ENCODE measurements around the gene APOBEC2.
A peak's percentile ranks its signal among the peaks of the same experiment; 100 is the strongest.

Gene APOBEC2

GRCh38 chr6:41027241-41027640, 25.8 kb upstream of the APOBEC2 start:
- TF ChIP-seq CTCF (IDR thresholded peaks at IDR 0.05; ENCODE audit: control extremely low read depth, extremely low read depth, low read depth, missing control alignments): no peak
- POLR2A ChIA-PET: no interaction called here
- no peak for DNase-seq (ENCODE audit: extremely low spot score)
- CTCF ChIA-PET: interaction anchor here (0.9 to 11.8 kb wide), 29 partner anchors 10 to 1678 kb away, joined by 3 to 169 read pairs (median 5); partner anchors contain the start of genes APOBEC2, TSPO2 and UNC5CL

- peak; percentile 91 for DNase-seq (ENCODE audit: extremely low spot score)
- ChIA-PET CTCF (interaction anchor here (0.7 to 11.8 kb wide), 42 partner anchors 11 to 1668 kb away, joined by 3 to 169 read pairs (median 3); partner anchors contain the start of genes APOBEC2, TSPO2 and UNC5CL), POLR2A (interaction anchor here (0.5 kb wide), 1 partner anchor 11 kb away, joined by 3 read pairs; no protein-coding TSS in a partner anchor)
- peak; percentile 99 for TF ChIP-seq CTCF (IDR thresholded peaks at IDR 0.05; ENCODE audit: control extremely low read depth, extremely low read depth, low read depth, missing control alignments)
These were observed 25.0 kb upstream of the APOBEC2 start for GRCh38 chr6:41027799-41028560.

- no peak for DNase-seq (ENCODE audit: extremely low spot score)
- POLR2A ChIA-PET: interaction anchor here (0.5 kb wide), 1 partner anchor 12 kb away, joined by 3 read pairs; no protein-coding TSS in a partner anchor
- CTCF ChIA-PET: interaction anchor here (0.7 to 11.8 kb wide), 37 partner anchors 12 to 1666 kb away, joined by 3 to 169 read pairs (median 3); partner anchors contain the start of genes APOBEC2, TSPO2 and UNC5CL
- no peak for TF ChIP-seq CTCF (IDR thresholded peaks at IDR 0.05; ENCODE audit: control extremely low read depth, extremely low read depth, low read depth, missing control alignments)
These were observed 24.2 kb upstream of the APOBEC2 start for GRCh38 chr6:41028561-41029412.

- no peak for TF ChIP-seq CTCF (IDR thresholded peaks at IDR 0.05; ENCODE audit: control extremely low read depth, extremely low read depth, low read depth, missing control alignments)
- DNase-seq (ENCODE audit: extremely low spot score): no peak
- ChIA-PET POLR2A (no interaction called here), CTCF (interaction anchor here (11.8 kb wide), 1 partner anchor 9 kb away, joined by 169 read pairs; the partner anchor contains the start of genes TSPO2 and UNC5CL)
These were observed 20.2 kb upstream of the APOBEC2 start for GRCh38 chr6:41032830-41033229.

- no peak for TF ChIP-seq CTCF (IDR thresholded peaks at IDR 0.05; ENCODE audit: control extremely low read depth, extremely low read depth, low read depth, missing control alignments)
- ChIA-PET POLR2A (no interaction called here), CTCF (no interaction called here)
- no peak for DNase-seq (ENCODE audit: extremely low spot score)
These were observed 19.2 kb upstream of the APOBEC2 start for GRCh38 chr6:41033776-41034175.

GRCh38 chr6:41036186-41036585, 16.8 kb upstream of the APOBEC2 start:
- CTCF ChIA-PET: interaction anchor here (1.4 to 11.7 kb wide), 5 partner anchors 9 to 284 kb away, joined by 3 to 169 read pairs (median 6); partner anchors contain the start of gene NFYA
- no peak for DNase-seq (ENCODE audit: extremely low spot score)
- no peak for TF ChIP-seq CTCF (IDR thresholded peaks at IDR 0.05; ENCODE audit: control extremely low read depth, extremely low read depth, low read depth, missing control alignments)
- POLR2A ChIA-PET: no interaction called here

Measured in GM10248 (cell line).